ENCODE measurements around the gene CCDC152. TPM values are rescaled to one million over a fixed set of nuclear protein-coding genes. Genes with fewer than 3 reads are reported as not detected.

The CCDC152 gene
- 0.23 TPM for total RNA-seq (2013)
- polyA plus RNA-seq (under 1 TPM; 0.09 to 0.18 (median 0.09) TPM), polyA minus RNA-seq (under 0.01 TPM in 1 of 2 replicates, not detected in the other), total RNA-seq (0 to 0.92 (median 0.21) reads per million in 11 experiments)

DNA sequence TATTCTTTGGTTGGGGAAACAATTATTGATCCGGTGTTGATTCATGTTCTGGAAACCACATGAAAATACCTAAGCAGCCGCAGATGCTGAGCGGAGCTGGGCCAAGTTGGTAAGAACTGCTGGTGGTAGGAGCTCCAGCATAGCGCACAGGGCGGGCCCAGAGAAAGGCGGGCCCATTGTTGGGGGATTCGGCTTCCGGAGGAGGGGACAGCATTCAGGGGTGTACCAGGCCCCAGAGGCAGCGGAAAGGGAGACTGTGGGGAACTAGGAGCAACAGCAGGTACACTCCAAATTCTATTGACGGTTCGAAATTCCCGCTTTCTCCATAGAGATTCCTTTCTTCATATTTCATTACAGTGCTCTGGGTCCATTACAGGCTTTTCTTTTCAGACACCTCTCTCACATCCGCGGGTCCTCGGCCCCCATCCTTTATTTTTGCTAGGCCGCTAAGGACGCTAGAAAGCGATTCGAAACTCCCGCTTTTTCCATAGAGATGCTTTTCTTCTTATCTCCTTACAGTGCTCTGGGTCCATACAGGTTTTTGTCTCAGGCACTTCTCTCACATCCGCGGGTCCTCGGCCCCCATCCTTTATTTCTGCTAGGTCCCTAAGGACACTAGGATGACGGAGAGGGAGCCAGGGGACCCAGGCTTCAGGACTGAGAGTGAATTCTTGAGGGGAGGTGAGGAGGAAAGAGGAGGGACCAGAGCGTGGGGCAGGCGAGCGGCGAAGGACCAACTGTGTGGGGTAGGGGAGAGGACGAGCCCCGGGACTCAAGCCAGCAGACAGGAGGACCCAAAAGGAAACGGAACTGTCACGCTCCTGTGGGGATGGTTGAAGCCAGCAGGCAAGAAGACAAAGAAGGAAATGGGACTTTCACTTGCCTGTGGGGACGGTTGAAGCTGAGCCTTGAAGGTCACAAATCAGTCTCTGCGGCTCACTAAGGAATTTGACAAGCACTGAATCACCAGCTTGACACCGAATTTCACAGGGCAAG, at the start of gene CCDC152:
TSS of gene CCDC152 (plus strand) at position 213 of the 996 bp plus-strand sequence. CDS start 2,304 bp downstream, outside the sequence.
- Histone ChIP-seq H2AFZ (ENCODE audit: insufficient read depth, low read depth, low read length, poor library complexity, severe bottlenecking) (peak within 1 kb of the TSS; percentile 91), H3K36me3 (replicated peaks in 1 of 2; ENCODE audit: control insufficient read depth in 1 of 2, insufficient read depth in 2 of 2, low read length in 2 of 2) (no peaks in the 10 kb centered on the region), H3K79me2 (ENCODE audit: insufficient read depth, low read length) (no peaks in the 10 kb centered on the region), H3K4me2 (replicated peaks; ENCODE audit: extremely low read depth, low read length, poor library complexity, severe bottlenecking) (peak within 1 kb of the TSS; percentile 78), H3K4me3 (replicated peaks in 1 of 3; ENCODE audit: low read depth in 2 of 3, low read length in 3 of 3) (peak within 1 kb of the TSS; percentile 28 to 75 (median 35)), H4K20me1 (ENCODE audit: insufficient read depth, low read length) (no peaks in the 10 kb centered on the region), H3K9ac (ENCODE audit: insufficient read depth, low read length, poor library complexity, severe bottlenecking) (peak within 1 kb of the TSS; percentile 55), H3K27ac (ENCODE audit: low read depth in 1 of 2, low read length in 2 of 2) (no peak within 1 kb of the TSS), H3K27me3 (ENCODE audit: control insufficient read depth in 2 of 2, insufficient read depth in 2 of 2, low read length in 2 of 2) (no peaks in the 10 kb centered on the region), H3K9me3 (replicated peaks in 1 of 2; ENCODE audit: control insufficient read depth in 1 of 2, insufficient read depth in 1 of 2, low read length in 2 of 2) (no peaks in the 10 kb centered on the region), H3K4me1 (ENCODE audit: control insufficient read depth in 1 of 2, insufficient read depth in 2 of 2, low read length in 2 of 2) (peaks cover 20 to 34% of the 10 kb centered on the region in 2 donors)
- H3K27me3 Mint-ChIP-seq (ENCODE audit: low read depth in 3 of 3): no peaks in the 10 kb centered on the region
- TF ChIP-seq CTCF (IDR thresholded peaks at IDR 0.05): no peak
- peaks cover 0 to 3% (median 0%) of the 10 kb centered on the region in 7 donors for H3K9me3 Mint-ChIP-seq
- intact Hi-C loops (cut with micrococcal nuclease): no loop called here
- H3K36me3 Mint-ChIP-seq: no peaks in the 10 kb centered on the region
- 21% methylated on average over 27 of the region's 35 CpGs for WGBS (ENCODE audit: insufficient coverage)
- H3K4me3 Mint-ChIP-seq: peak within 1 kb of the TSS; percentile 86 to 97
- H3K4me1 Mint-ChIP-seq: peaks cover 30% of the 10 kb centered on the region
- peak; percentile 21 to 46 (median 23) for DNase-seq
- peak within 1 kb of the TSS in 4 of 7 donors; percentile 13 to 79 (median 46) for H3K27ac Mint-ChIP-seq

DNA sequence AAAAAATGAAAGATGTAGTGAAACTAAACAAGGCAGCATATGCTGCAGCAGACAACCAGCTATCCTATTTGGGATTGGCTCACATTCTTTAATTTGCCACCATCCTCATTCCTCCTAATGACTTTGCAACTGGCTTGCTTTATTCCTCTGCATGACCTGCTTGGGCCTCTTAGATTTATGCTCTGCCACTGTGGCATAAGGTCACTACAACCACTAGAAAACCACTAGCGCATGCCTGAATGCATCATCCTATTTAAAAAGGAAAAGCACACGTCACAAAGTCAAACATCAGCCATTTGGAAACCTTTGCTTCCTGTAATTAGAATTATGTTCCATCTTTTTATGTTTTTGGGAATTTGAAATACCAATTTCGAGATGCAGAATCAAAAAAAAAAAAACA, 40.8 kb upstream of the CCDC152 start:
- no peaks in the 10 kb centered on the region for H3K27me3 ChIP-seq (ENCODE audit: control insufficient read depth in 2 of 2, insufficient read depth in 2 of 2, low read length in 2 of 2)
- Mint-ChIP-seq H3K27ac (no peak overlapping the region), H3K9me3 (peaks cover 0 to 4% (median 0%) of the 10 kb centered on the region in 7 donors), H3K4me3 (no peak overlapping the region), H3K36me3 (no peaks in the 10 kb centered on the region), H3K4me1 (peaks cover 26% of the 10 kb centered on the region), H3K27me3 (ENCODE audit: low read depth in 3 of 3) (peaks cover 0 to 3% (median 0%) of the 10 kb centered on the region in 3 donors)
- H3K36me3 ChIP-seq (replicated peaks in 1 of 2; ENCODE audit: control insufficient read depth in 1 of 2, insufficient read depth in 2 of 2, low read length in 2 of 2): no peaks in the 10 kb centered on the region
- H3K79me2 ChIP-seq (ENCODE audit: insufficient read depth, low read length): no peaks in the 10 kb centered on the region
- DNase-seq: no peak
- WGBS (ENCODE audit: insufficient coverage): 17% methylated on average over 1 of the region's 3 CpGs
- peaks cover 21 to 27% of the 10 kb centered on the region in 2 donors for H3K4me1 ChIP-seq (ENCODE audit: control insufficient read depth in 1 of 2, insufficient read depth in 2 of 2, low read length in 2 of 2)
- H3K4me2 ChIP-seq (replicated peaks; ENCODE audit: extremely low read depth, low read length, poor library complexity, severe bottlenecking): no peak overlapping the region
- no peak for TF ChIP-seq CTCF (IDR thresholded peaks at IDR 0.05)
- no peaks in the 10 kb centered on the region for H4K20me1 ChIP-seq (ENCODE audit: insufficient read depth, low read length)
- H3K4me3 ChIP-seq (replicated peaks in 1 of 3; ENCODE audit: low read depth in 2 of 3, low read length in 3 of 3): no peak overlapping the region
- no peak overlapping the region for H3K27ac ChIP-seq (ENCODE audit: low read depth in 1 of 2, low read length in 2 of 2)
- H3K9ac ChIP-seq (ENCODE audit: insufficient read depth, low read length, poor library complexity, severe bottlenecking): no peak overlapping the region
- no peaks in the 10 kb centered on the region for H3K9me3 ChIP-seq (replicated peaks in 1 of 2; ENCODE audit: control insufficient read depth in 1 of 2, insufficient read depth in 1 of 2, low read length in 2 of 2)
- H2AFZ ChIP-seq (ENCODE audit: insufficient read depth, low read depth, low read length, poor library complexity, severe bottlenecking): peak overlapping the region; percentile 48
- intact Hi-C loops (cut with micrococcal nuclease): no loop called here

Data from CD14-positive monocyte (primary cell).